PFSK-1 (cell line): Measurements from ENCODE around the gene ABCB9.

Source experiments
- POLR2AphosphoS5 ChIP-seq: IDR thresholded peaks from 2 replicates; pipeline ENCODE4 v1.6.1; 2012; ENCODE audit warnings: low read depth, mild to moderate bottlenecking, control low read depth, low read length, moderate library complexity
- SIN3A ChIP-seq: IDR thresholded peaks from 2 replicates; pipeline ENCODE4 v1.6.1; 2012; ENCODE audit warnings: mild to moderate bottlenecking, low read length, moderate library complexity, borderline replicate concordance; ENCODE audit not compliant: insufficient read depth
- TAF1 ChIP-seq: IDR thresholded peaks from 2 replicates; pipeline ENCODE4 v1.6.1; 2012; ENCODE audit warnings: low read length, control low read depth, borderline replicate concordance; ENCODE audit not compliant: insufficient read depth
- TF ChIP-seq, protein P1 (sequence below), 2 experiments: IDR thresholded peaks; 2 replicates each; pipeline versions ENCODE4 v1.6.1 to v1.8.0; 2011 to 2012; ENCODE audit warnings: low read depth in 2 of 2, low read length in 2 of 2, control low read depth in 1 of 2, inconsistent platforms in 1 of 2, mild to moderate bottlenecking in 1 of 2, moderate library complexity in 1 of 2; ENCODE audit not compliant: insufficient read depth in 1 of 2

DNA sequence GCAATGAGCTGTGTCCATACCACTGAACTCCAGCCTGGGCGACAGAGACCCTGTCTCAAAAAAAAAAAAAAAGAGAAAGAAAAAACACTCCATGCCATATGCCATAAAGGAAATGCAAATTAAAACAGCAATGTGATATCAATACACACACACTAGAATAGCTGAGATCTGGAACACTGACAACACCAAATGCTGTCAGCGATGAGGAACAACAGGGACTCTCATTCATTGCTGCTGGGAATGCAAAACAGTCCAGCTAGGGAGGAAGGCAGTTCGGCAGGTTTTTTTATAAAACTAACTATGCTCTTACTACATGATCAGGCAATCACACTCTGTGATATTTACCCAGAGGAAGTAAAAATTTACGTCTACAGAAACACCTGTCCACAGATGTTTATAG, 3.4 kb upstream of the ABCB9 start:
- no peak for TF ChIP-seq POLR2AphosphoS5
- TF ChIP-seq SIN3A: no peak
- TF ChIP-seq TAF1: no peak
- TF ChIP-seq, protein P1, sequence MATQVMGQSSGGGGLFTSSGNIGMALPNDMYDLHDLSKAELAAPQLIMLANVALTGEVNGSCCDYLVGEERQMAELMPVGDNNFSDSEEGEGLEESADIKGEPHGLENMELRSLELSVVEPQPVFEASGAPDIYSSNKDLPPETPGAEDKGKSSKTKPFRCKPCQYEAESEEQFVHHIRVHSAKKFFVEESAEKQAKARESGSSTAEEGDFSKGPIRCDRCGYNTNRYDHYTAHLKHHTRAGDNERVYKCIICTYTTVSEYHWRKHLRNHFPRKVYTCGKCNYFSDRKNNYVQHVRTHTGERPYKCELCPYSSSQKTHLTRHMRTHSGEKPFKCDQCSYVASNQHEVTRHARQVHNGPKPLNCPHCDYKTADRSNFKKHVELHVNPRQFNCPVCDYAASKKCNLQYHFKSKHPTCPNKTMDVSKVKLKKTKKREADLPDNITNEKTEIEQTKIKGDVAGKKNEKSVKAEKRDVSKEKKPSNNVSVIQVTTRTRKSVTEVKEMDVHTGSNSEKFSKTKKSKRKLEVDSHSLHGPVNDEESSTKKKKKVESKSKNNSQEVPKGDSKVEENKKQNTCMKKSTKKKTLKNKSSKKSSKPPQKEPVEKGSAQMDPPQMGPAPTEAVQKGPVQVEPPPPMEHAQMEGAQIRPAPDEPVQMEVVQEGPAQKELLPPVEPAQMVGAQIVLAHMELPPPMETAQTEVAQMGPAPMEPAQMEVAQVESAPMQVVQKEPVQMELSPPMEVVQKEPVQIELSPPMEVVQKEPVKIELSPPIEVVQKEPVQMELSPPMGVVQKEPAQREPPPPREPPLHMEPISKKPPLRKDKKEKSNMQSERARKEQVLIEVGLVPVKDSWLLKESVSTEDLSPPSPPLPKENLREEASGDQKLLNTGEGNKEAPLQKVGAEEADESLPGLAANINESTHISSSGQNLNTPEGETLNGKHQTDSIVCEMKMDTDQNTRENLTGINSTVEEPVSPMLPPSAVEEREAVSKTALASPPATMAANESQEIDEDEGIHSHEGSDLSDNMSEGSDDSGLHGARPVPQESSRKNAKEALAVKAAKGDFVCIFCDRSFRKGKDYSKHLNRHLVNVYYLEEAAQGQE (IDR thresholded peaks at IDR 0.05; ENCODE audit: insufficient read depth in 1 of 2, low read depth in 2 of 2, low read length in 2 of 2): no peak
